HUES48 (cell line): ENCODE results near the gene ZNF524.
A peak's percentile ranks its signal among the peaks of the same experiment; 100 is the strongest.
"Not testable (repeated sequence)": the region's sequence is repeated elsewhere in the genome, so short reads cannot be mapped to it uniquely, and the experiment has no call there.

Source experiments
- H3K27ac ChIP-seq: one replicate; pipeline ENCODE4 v1.7.0; 2013; ENCODE audit warnings: low read depth, low read length, inconsistent platforms
- H3K27me3 ChIP-seq: 2 replicates; pipeline ENCODE4 v1.6.1; 2013; ENCODE audit warnings: mild to moderate bottlenecking, low read length; ENCODE audit not compliant: control insufficient read depth, insufficient read depth
- H3K36me3 ChIP-seq: 2 replicates; pipeline ENCODE4 v1.6.1; 2013; ENCODE audit warnings: low read length; ENCODE audit not compliant: control insufficient read depth, insufficient read depth
- H3K4me1 ChIP-seq: 2 replicates; pipeline ENCODE4 v1.6.1; 2013; ENCODE audit warnings: mild to moderate bottlenecking, low read length; ENCODE audit not compliant: control insufficient read depth, insufficient read depth
- H3K4me3 ChIP-seq: 2 replicates; pipeline ENCODE4 v1.5.1; 2013; ENCODE audit warnings: mild to moderate bottlenecking, low read depth, low read length
- H3K9ac ChIP-seq: 2 replicates; pipeline ENCODE4 v1.6.1; 2013; ENCODE audit warnings: mild to moderate bottlenecking, low read depth, low read length, moderate library complexity
- H3K9me3 ChIP-seq: 2 replicates; pipeline ENCODE4 v1.6.1; 2013; ENCODE audit warnings: low read length; ENCODE audit not compliant: control insufficient read depth, insufficient read depth

The ZNF524 gene

GRCh38 chr19:55567708-55568328 is 32.3 kb upstream of the ZNF524 start:
- no peak overlapping the region for H3K27ac ChIP-seq
- H3K4me1 ChIP-seq: no peaks in the 10 kb centered on the region
- H3K36me3 ChIP-seq: no peaks in the 10 kb centered on the region
- no peak overlapping the region for H3K4me3 ChIP-seq
- no peaks in the 10 kb centered on the region; the same call in 1 of the 2 replicates for H3K27me3 ChIP-seq
- no peaks in the 10 kb centered on the region for H3K9me3 ChIP-seq
- H3K9ac ChIP-seq: no peak overlapping the region

GRCh38 chr19:55569477-55569876 is 30.6 kb upstream of the ZNF524 start:
- not testable (repeated sequence) for H3K27ac ChIP-seq, H3K4me3 ChIP-seq, H3K36me3 ChIP-seq, H3K4me1 ChIP-seq, H3K9me3 ChIP-seq, H3K9ac ChIP-seq, H3K27me3 ChIP-seq

GRCh38 chr19:55573929-55574328 is 26.2 kb upstream of the ZNF524 start:
- not testable (repeated sequence) for H3K9me3 ChIP-seq, H3K4me3 ChIP-seq, H3K9ac ChIP-seq, H3K27ac ChIP-seq, H3K4me1 ChIP-seq, H3K27me3 ChIP-seq
- H3K36me3 ChIP-seq: peaks cover 17% of the 10 kb centered on the region

GRCh38 chr19:55576746-55577145 is 23.3 kb upstream of the ZNF524 start:
- Histone ChIP-seq H3K27me3 (no peaks in the 10 kb centered on the region), H3K27ac (no peak overlapping the region), H3K9ac (no peak overlapping the region), H3K4me3 (no peak overlapping the region), H3K4me1 (no peaks in the 10 kb centered on the region; the same call in 1 of the 2 replicates), H3K36me3 (peaks cover 17% of the 10 kb centered on the region), H3K9me3 (no peaks in the 10 kb centered on the region)

- Histone ChIP-seq H3K4me1 (no peaks in the 10 kb centered on the region; the same call in 1 of the 2 replicates), H3K9me3 (no peaks in the 10 kb centered on the region), H3K27ac (no peak overlapping the region), H3K9ac (no peak overlapping the region), H3K27me3 (no peaks in the 10 kb centered on the region), H3K4me3 (no peak overlapping the region), H3K36me3 (peaks cover 17% of the 10 kb centered on the region)
Observed at GRCh38 chr19:55578031-55578760, 21.9 kb upstream of the ZNF524 start.

GRCh38 chr19:55578761-55579747 is 21.0 kb upstream of the ZNF524 start:
- Histone ChIP-seq H3K9ac (peak overlapping the region; percentile 61; the same call in 1 of the 2 replicates), H3K4me3 (peak overlapping the region; percentile 82)

GRCh38 chr19:55579766-55580621 is 20.1 kb upstream of the ZNF524 start:
- Histone ChIP-seq H3K4me3 (peak overlapping the region; percentile 82), H3K9me3 (no peaks in the 10 kb centered on the region), H3K36me3 (peaks cover 17% of the 10 kb centered on the region), H3K27ac (peak overlapping the region; percentile 88), H3K27me3 (no peaks in the 10 kb centered on the region), H3K4me1 (no peaks in the 10 kb centered on the region; the same call in 1 of the 2 replicates), H3K9ac (peak overlapping the region; percentile 72)

More at GRCh38 chr19:55578761-55579747, 21.0 kb upstream of the ZNF524 start:
- H3K27ac ChIP-seq: no peak overlapping the region
- H3K27me3 ChIP-seq: no peaks in the 10 kb centered on the region
- peaks cover 17% of the 10 kb centered on the region for H3K36me3 ChIP-seq
- H3K9me3 ChIP-seq: no peaks in the 10 kb centered on the region
- H3K4me1 ChIP-seq: no peaks in the 10 kb centered on the region; the same call in 1 of the 2 replicates

GRCh38 chr19:55580628-55581144 is 19.4 kb upstream of the ZNF524 start, which contains the start of gene ZNF579:
Gene ZNF579, minus strand, starts transcription at chr19:55580848. Its CDS starts 1,209 bp downstream, at chr19:55579639.
- H3K27me3 ChIP-seq: no peaks in the 10 kb centered on the region
- peak within 1 kb of the TSS; percentile 72 for H3K9ac ChIP-seq
- no peaks in the 10 kb centered on the region; the same call in 1 of the 2 replicates for H3K4me1 ChIP-seq
- H3K9me3 ChIP-seq: no peaks in the 10 kb centered on the region
- H3K36me3 ChIP-seq: peaks cover 17% of the 10 kb centered on the region
- peak within 1 kb of the TSS; percentile 82 for H3K4me3 ChIP-seq
- peak within 1 kb of the TSS; percentile 88 for H3K27ac ChIP-seq

GRCh38 chr19:55581145-55581822 is 18.8 kb upstream of the ZNF524 start:
- H3K4me3 ChIP-seq: peak overlapping the region; percentile 82
- no peaks in the 10 kb centered on the region; the same call in 1 of the 2 replicates for H3K4me1 ChIP-seq
- H3K36me3 ChIP-seq: peaks cover 17% of the 10 kb centered on the region
- no peak overlapping the region for H3K9ac ChIP-seq
- H3K27ac ChIP-seq: no peak overlapping the region
- no peaks in the 10 kb centered on the region for H3K27me3 ChIP-seq
- no peaks in the 10 kb centered on the region for H3K9me3 ChIP-seq
